GM21423 (cell line): ENCODE results near the gene MPI.
A peak's percentile ranks its signal among the peaks of the same experiment; 100 is the strongest.
"Not testable (repeated sequence)": the region's sequence is repeated elsewhere in the genome, so short reads cannot be mapped to it uniquely, and the experiment has no call there.

ENCODE experiments used
- ATAC-seq: cut with Tn5 transposase; IDR thresholded peaks from one replicate; pipeline ENCODE4 v1.9.1; 2021; ENCODE audit warnings: mild to moderate bottlenecking, moderate library complexity; ENCODE audit not compliant: unreplicated experiment

MPI gene

GRCh38 chr15:74924525-74924924 is 34.7 kb downstream of the MPI start:
- ATAC-seq = no peak

GRCh38 chr15:74928771-74929198 is 38.9 kb downstream of the MPI start:
- ATAC-seq = no peak

- ATAC-seq = no peak
Observed at GRCh38 chr15:74933573-74933972, 43.7 kb downstream of the MPI start.

GRCh38 chr15:74935193-74935592 is 45.4 kb downstream of the MPI start:
- ATAC-seq = not testable (repeated sequence)

GRCh38 chr15:74937272-74937589 is 47.4 kb downstream of the MPI start:
- no peak for ATAC-seq

GRCh38 chr15:74937590-74938371 is 47.9 kb downstream of the MPI start, which contains the start of gene COX5A:
Gene COX5A, minus strand, starts transcription at chr15:74938073. Its CDS starts 59 bp downstream, at chr15:74938014.
- peak; percentile 89 for ATAC-seq

- ATAC-seq = no peak
Observed at GRCh38 chr15:74950078-74950908, 60.5 kb downstream of the MPI start.

GRCh38 chr15:74951006-74951405 is 61.2 kb downstream of the MPI start:
- no peak for ATAC-seq
